Measurements from ENCODE around the gene C16orf89.

C16orf89 gene

DNA sequence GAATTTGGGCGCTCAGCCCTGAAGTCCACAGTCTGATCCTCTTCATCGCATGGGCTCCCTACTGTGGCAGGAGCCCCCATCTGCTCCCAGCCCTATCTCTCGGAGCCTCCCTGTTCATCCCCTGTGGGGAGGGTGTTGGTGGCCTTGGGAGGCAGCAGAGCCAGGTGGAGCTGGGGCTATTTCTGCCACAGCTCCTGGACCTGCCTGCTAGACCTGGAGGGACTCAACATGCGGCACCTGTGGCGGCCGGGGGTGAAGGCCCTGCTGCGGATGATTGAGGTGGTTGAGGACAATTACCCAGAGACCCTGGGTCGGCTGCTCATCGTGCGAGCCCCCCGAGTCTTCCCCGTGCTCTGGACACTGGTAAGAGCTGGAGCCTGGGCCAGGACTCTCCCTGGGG is 62.5 kb downstream of the C16orf89 start:
- DNase-seq (ENCODE audit: low read depth): no peak

DNA sequence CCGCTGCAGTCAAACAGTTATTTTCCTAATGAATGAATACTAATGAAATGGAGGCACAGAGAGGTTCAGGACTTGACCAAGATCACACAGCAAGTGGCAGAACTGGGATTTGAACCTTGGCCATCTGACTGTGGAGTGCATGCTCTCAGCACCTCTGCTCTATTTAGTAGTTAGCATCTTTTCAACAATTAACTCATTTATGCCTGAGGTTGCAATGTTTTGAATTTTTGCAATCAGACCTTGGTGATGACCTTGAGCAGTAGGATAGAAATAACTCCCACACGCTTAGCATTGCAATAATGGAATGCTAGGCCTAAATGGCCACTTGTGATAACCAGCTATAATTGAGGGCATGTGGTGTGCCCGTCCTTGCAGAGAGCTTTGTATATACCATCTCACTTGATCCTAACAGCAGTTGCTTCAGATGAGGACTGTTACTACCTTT is 63.0 kb downstream of the C16orf89 start:
- DNase-seq (ENCODE audit: low read depth): no peak

DNA sequence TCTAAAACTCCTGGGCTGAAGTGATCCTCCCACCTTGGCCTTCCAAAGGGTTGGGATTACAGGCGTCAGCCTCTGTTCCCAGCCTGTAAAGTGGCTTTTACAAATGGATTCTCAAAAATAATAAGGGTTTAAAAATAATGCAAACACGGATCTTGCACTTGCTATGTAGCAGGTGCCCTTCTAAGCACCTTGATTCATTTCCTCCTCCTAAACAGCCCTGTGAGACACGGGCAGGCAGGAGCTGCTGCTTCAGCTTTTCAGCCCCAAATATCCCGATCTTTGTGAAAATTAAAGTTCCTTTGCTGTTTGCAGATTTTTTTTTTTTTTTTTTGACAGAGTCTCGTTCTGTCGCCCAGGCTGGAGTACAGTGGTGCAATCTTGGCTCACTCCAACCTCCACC is 63.8 kb downstream of the C16orf89 start:
- no peak for DNase-seq (ENCODE audit: low read depth)

DNA sequence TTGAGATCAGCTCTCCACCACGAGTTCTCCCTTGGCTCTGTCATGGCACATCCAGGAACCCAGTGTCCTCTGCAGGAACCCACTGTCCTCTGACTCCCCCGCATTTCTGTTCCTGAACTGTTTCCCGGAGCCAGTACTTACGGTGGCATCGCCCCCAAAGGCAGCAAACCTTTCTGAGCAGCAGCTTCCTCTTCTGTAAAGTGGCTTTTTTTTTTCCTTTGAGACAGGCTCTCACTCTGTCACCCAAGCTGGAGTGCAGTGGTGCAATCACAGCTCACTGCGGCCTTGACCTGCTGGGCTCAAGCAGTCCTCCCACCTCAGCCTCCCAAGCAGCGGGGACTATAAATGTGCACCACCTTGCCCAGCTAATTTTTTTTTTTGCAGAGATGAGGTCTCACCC is 64.2 kb downstream of the C16orf89 start:
- no peak for DNase-seq (ENCODE audit: low read depth)

DNA sequence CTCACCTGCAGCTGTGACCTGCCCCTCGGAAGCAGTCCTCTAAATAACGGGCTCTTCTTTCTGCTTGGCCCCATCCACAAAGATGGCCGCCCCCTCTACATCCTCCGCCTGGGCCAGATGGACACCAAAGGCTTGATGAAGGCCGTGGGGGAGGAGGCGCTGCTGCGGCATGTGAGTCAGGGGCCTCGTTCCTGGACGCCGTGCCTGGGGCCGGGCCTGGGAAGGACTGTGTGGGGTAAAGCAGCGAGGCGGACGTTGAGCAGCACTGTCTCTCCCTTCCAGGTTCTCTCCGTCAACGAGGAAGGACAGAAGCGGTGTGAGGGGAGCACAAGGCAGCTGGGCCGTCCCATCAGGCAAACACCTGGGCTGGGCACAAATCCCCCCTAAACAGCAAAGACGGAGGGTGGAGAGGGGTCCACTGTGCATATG is 65.2 kb downstream of the C16orf89 start:
- DNase-seq (ENCODE audit: low read depth): no peak

DNA sequence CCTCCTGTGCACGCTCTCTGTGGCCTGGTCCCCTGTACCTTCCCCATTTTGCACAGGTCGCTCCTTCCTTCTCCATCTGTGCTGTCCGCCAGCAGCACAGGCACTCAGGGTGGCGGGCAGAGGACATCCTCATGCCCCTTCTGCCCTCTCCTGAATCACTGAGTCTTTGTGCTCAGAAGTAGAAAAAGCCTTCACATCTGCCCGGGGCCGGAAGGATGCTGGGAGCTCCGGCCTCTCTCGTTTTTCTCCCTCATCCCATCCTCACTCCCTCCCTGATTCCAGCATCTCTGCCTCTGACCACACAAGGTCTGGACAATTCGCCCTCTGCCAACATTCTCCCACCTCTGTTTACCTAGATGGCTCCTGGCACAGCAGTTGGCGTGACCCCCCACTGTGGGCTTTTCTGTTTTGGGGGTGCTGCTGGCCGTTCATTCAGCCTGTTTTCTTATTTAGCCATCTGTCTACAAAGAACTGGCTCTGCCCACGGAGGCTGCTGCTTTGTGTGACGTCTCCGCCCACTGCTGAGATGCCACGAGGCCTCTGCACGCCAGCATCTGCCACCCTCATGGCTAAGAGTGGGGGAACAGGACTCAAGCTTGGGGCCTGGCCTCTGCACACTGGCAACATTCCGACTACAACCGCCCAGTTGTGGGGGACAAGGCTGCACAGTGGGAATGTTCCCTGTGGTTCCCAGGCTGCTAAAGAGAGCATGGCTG is 70.9 kb downstream of the C16orf89 start:
- no peak for DNase-seq (ENCODE audit: low read depth)
